ENCODE results near the gene NAT16. TPM values are rescaled to one million over a fixed set of nuclear protein-coding genes. Genes with fewer than 3 reads are reported as not detected.

Gene NAT16
- total RNA-seq, 1 donor from 2014 or later, result not detected

- peaks cover 86% of the 10 kb centered on the region for H3K27me3 ChIP-seq
- peaks cover 42% of the 10 kb centered on the region for H3K4me1 Mint-ChIP-seq
These were observed 15.8 kb downstream of the NAT16 start for GRCh38 chr7:101164071-101164840.

GRCh38 chr7:101163279-101164070, 16.6 kb downstream of the NAT16 start:
- H3K27me3 ChIP-seq, result peaks cover 78% of the 10 kb centered on the region
- H3K9me3 ChIP-seq (ENCODE audit: low read depth), result no peaks in the 10 kb centered on the region
- peak overlapping the region; percentile 51 for H3K4me3 ChIP-seq
- H3F3A ChIP-seq (ENCODE audit: low read depth), result peaks cover 36% of the 10 kb centered on the region
- Mint-ChIP-seq H3K4me1 (peaks cover 38% of the 10 kb centered on the region), H3K36me3 (peaks cover 6% of the 10 kb centered on the region), H3K27ac (no peak overlapping the region), H3K9me3 (no peaks in the 10 kb centered on the region), H3K27me3 (ENCODE audit: insufficient read depth, low read depth) (peaks cover 48% of the 10 kb centered on the region), H3K4me3 (peak overlapping the region; percentile 78)
- no peak overlapping the region for H2AFZ ChIP-seq (replicated peaks)
- H3K4me2 ChIP-seq, result peak overlapping the region; percentile 84
- no peak overlapping the region for H3K27ac ChIP-seq
- peaks cover 62% of the 10 kb centered on the region for H4K20me1 ChIP-seq (ENCODE audit: low read depth)
- H3K9ac ChIP-seq, result no peak overlapping the region
- peak; percentile 63 for DNase-seq (ENCODE audit: low spot score)
- no peak for TF ChIP-seq CTCF (IDR thresholded peaks at IDR 0.05)
- no peak for TF ChIP-seq EZH2 (IDR thresholded peaks at IDR 0.05)
- no peak for TF ChIP-seq EZH2phosphoT487 (IDR thresholded peaks at IDR 0.05)
- H3K4me1 ChIP-seq, result peaks cover 41% of the 10 kb centered on the region
- no peaks in the 10 kb centered on the region for H3K36me3 ChIP-seq
- H3K79me2 ChIP-seq (ENCODE audit: low read depth), result no peaks in the 10 kb centered on the region

More at GRCh38 chr7:101164071-101164840, 15.8 kb downstream of the NAT16 start:
- Mint-ChIP-seq H3K27me3 (ENCODE audit: insufficient read depth, low read depth) (peaks cover 51% of the 10 kb centered on the region), H3K36me3 (peaks cover 5% of the 10 kb centered on the region), H3K9me3 (no peaks in the 10 kb centered on the region), H3K27ac (no peak overlapping the region), H3K4me3 (peak overlapping the region; percentile 77)
- TF ChIP-seq EZH2phosphoT487 (IDR thresholded peaks at IDR 0.05), result peak; percentile 95
- TF ChIP-seq EZH2 (IDR thresholded peaks at IDR 0.05), result peak; percentile 92
- no peak for TF ChIP-seq CTCF (IDR thresholded peaks at IDR 0.05)
- peaks cover 36% of the 10 kb centered on the region for H3F3A ChIP-seq (ENCODE audit: low read depth)
- peak overlapping the region; percentile 51 for H3K4me3 ChIP-seq
- no peak overlapping the region for H2AFZ ChIP-seq (replicated peaks)
- peaks cover 62% of the 10 kb centered on the region for H4K20me1 ChIP-seq (ENCODE audit: low read depth)
- no peaks in the 10 kb centered on the region for H3K36me3 ChIP-seq
- no peak overlapping the region for H3K27ac ChIP-seq
- peak overlapping the region; percentile 84 for H3K4me2 ChIP-seq
- H3K9ac ChIP-seq, result no peak overlapping the region
- H3K9me3 ChIP-seq (ENCODE audit: low read depth), result no peaks in the 10 kb centered on the region
- peak; percentile 89 for DNase-seq (ENCODE audit: low spot score)
- H3K79me2 ChIP-seq (ENCODE audit: low read depth), result no peaks in the 10 kb centered on the region
- H3K4me1 ChIP-seq, result peaks cover 41% of the 10 kb centered on the region

- Histone ChIP-seq H3K27me3 (peaks cover 70% of the 10 kb centered on the region), H3K36me3 (no peaks in the 10 kb centered on the region), H3K9me3 (ENCODE audit: low read depth) (no peaks in the 10 kb centered on the region), H3K4me1 (peaks cover 40% of the 10 kb centered on the region), H3K4me3 (peak overlapping the region; percentile 51), H3K9ac (no peak overlapping the region), H3F3A (ENCODE audit: low read depth) (peaks cover 36% of the 10 kb centered on the region), H3K27ac (no peak overlapping the region), H2AFZ (replicated peaks) (no peak overlapping the region), H3K79me2 (ENCODE audit: low read depth) (no peaks in the 10 kb centered on the region), H4K20me1 (ENCODE audit: low read depth) (peaks cover 56% of the 10 kb centered on the region), H3K4me2 (peak overlapping the region; percentile 84)
- Mint-ChIP-seq H3K9me3 (no peaks in the 10 kb centered on the region), H3K27ac (no peak overlapping the region), H3K4me3 (peak overlapping the region; percentile 81), H3K4me1 (peaks cover 34% of the 10 kb centered on the region), H3K27me3 (ENCODE audit: insufficient read depth, low read depth) (peaks cover 41% of the 10 kb centered on the region), H3K36me3 (peaks cover 10% of the 10 kb centered on the region)
- TF ChIP-seq EZH2 (IDR thresholded peaks at IDR 0.05) (no peak), CTCF (IDR thresholded peaks at IDR 0.05) (no peak), EZH2phosphoT487 (IDR thresholded peaks at IDR 0.05) (no peak)
- DNase-seq (ENCODE audit: low spot score), result peak; percentile 84
These were observed 17.4 kb downstream of the NAT16 start for GRCh38 chr7:101162551-101163278.

Measured in neural progenitor cell (in vitro differentiated cells).